HFFc6 (cell line): Measurements from ENCODE around the gene PFKP. TPM values are rescaled to one million over a fixed set of nuclear protein-coding genes. Genes with fewer than 3 reads are reported as not detected.
A peak's percentile ranks its signal among the peaks of the same experiment; 100 is the strongest.

Experiments
- DNase-seq: peaks from one replicate; pipeline ENCODE4 v3.0.0-alpha.2; 2018
- H3K27ac Mint-ChIP-seq: 2 replicates; pipeline ENCODE4 v1.8.0; 2020; ENCODE audit warnings: mild to moderate bottlenecking, mixed read lengths
- H3K27me3 Mint-ChIP-seq: 2 replicates; pipeline ENCODE4 v1.8.0; 2021; ENCODE audit warnings: mild to moderate bottlenecking, moderate library complexity, mixed read lengths; ENCODE audit not compliant: insufficient read depth
- H3K36me3 Mint-ChIP-seq: 2 replicates; pipeline ENCODE4 v1.8.0; 2021; ENCODE audit warnings: low read depth, mixed read lengths
- H3K4me1 Mint-ChIP-seq: 2 replicates; pipeline ENCODE4 v1.8.0; 2020; ENCODE audit warnings: low read depth, mixed read lengths
- H3K4me3 Mint-ChIP-seq: 2 replicates; pipeline ENCODE4 v1.8.0; 2020; ENCODE audit warnings: mild to moderate bottlenecking, moderate library complexity, mixed read lengths
- H3K9me3 Mint-ChIP-seq: 2 replicates; pipeline ENCODE4 v1.8.0; 2020; ENCODE audit warnings: mild to moderate bottlenecking, mixed read lengths
- CTCF ChIP-seq: fragments of 200-600 bp; sonication (generic); IDR thresholded peaks from 2 replicates; pipeline ENCODE4 v1.5.0; 2021; ENCODE audit warnings: antibody characterized with exemption, mild to moderate bottlenecking
- total RNA-seq, 6 experiments: library from RNA; stranded (reverse); fragmentation: NEBNext Ultra II Directional; extraction: Animal tissue kit (Norgen Biotek cat#: 25700); gene quantifications; 2 replicates in 1 of 6; 3 replicates in 5 of 6; pipeline ENCODE4 v1.2.3, GENCODE V29; 2021

PFKP gene
- total RNA-seq, 6 experiments from 2014 or later = 131 to 173 (median 161) TPM

- Mint-ChIP-seq H3K4me3 (no peak overlapping the region), H3K9me3 (no peaks in the 10 kb centered on the region), H3K27me3 (no peaks in the 10 kb centered on the region), H3K4me1 (no peaks in the 10 kb centered on the region), H3K27ac (no peak overlapping the region), H3K36me3 (peaks cover 59% of the 10 kb centered on the region)
- DNase-seq = no peak
- no peak for TF ChIP-seq CTCF
Observed at GRCh38 chr10:3159152-3159551, 91.8 kb downstream of the PFKP start.

- Mint-ChIP-seq H3K9me3 (no peaks in the 10 kb centered on the region), H3K27me3 (no peaks in the 10 kb centered on the region; the same call in 1 of the 2 replicates), H3K4me1 (no peaks in the 10 kb centered on the region), H3K36me3 (peaks cover 55% of the 10 kb centered on the region), H3K27ac (no peak overlapping the region), H3K4me3 (no peak overlapping the region)
- TF ChIP-seq CTCF = peak; percentile 36; the same call in 1 of the 2 replicates
- no peak for DNase-seq
Observed at GRCh38 chr10:3162533-3162932, 95.2 kb downstream of the PFKP start.

- no peaks in the 10 kb centered on the region for H3K4me1 Mint-ChIP-seq
- DNase-seq = no peak
- H3K27me3 Mint-ChIP-seq = no peaks in the 10 kb centered on the region; the same call in 1 of the 2 replicates
- no peak overlapping the region for H3K4me3 Mint-ChIP-seq
- no peak for TF ChIP-seq CTCF
- peaks cover 48% of the 10 kb centered on the region for H3K36me3 Mint-ChIP-seq
- no peak overlapping the region for H3K27ac Mint-ChIP-seq
- H3K9me3 Mint-ChIP-seq = no peaks in the 10 kb centered on the region
Observed at GRCh38 chr10:3163879-3164278, 96.5 kb downstream of the PFKP start.

GRCh38 chr10:3165196-3165595 is 97.8 kb downstream of the PFKP start:
- Mint-ChIP-seq H3K27ac (no peak overlapping the region), H3K4me3 (no peak overlapping the region), H3K27me3 (no peaks in the 10 kb centered on the region; the same call in 1 of the 2 replicates), H3K9me3 (no peaks in the 10 kb centered on the region), H3K36me3 (peaks cover 44% of the 10 kb centered on the region), H3K4me1 (0 out of 2 replicates have a peak, but pooled peaks cover 5% of the 10 kb centered on the region)
- no peak for DNase-seq
- TF ChIP-seq CTCF = no peak

GRCh38 chr10:3166496-3167290 is 99.3 kb downstream of the PFKP start:
- Mint-ChIP-seq H3K36me3 (peaks cover 41% of the 10 kb centered on the region), H3K4me1 (0 out of 2 replicates have a peak, but pooled peaks cover 5% of the 10 kb centered on the region), H3K27ac (no peak overlapping the region), H3K9me3 (no peaks in the 10 kb centered on the region), H3K27me3 (no peaks in the 10 kb centered on the region; the same call in 1 of the 2 replicates), H3K4me3 (no peak overlapping the region)
- no peak for TF ChIP-seq CTCF
- no peak for DNase-seq
